Osteocyte (in vitro differentiated cells): ENCODE results near the gene ZBED1. TPM values are rescaled to one million over a fixed set of nuclear protein-coding genes. Genes with fewer than 3 reads are reported as not detected.
"Not testable (repeated sequence)": the region's sequence is repeated elsewhere in the genome, so short reads cannot be mapped to it uniquely, and the experiment has no call there.

Source experiments
- DNase-seq: peaks from one replicate; pipeline ENCODE4 v3.0.0; 2021; ENCODE audit warnings: mixed read lengths; ENCODE audit not compliant: unreplicated experiment; ENCODE audit errors: extremely low spot score
- H3K27ac Mint-ChIP-seq: one replicate; pipeline ENCODE4 v1.8.0; 2021; ENCODE audit warnings: mild to moderate bottlenecking, mixed read lengths; ENCODE audit not compliant: unreplicated experiment
- H3K27me3 Mint-ChIP-seq: one replicate; pipeline ENCODE4 v1.8.0; 2021; ENCODE audit warnings: mixed read lengths; ENCODE audit not compliant: unreplicated experiment
- H3K36me3 Mint-ChIP-seq: one replicate; pipeline ENCODE4 v1.8.0; 2021; ENCODE audit warnings: mixed read lengths; ENCODE audit not compliant: unreplicated experiment
- H3K4me1 Mint-ChIP-seq: one replicate; pipeline ENCODE4 v1.8.0; 2021; ENCODE audit warnings: mixed read lengths; ENCODE audit not compliant: unreplicated experiment
- H3K4me3 Mint-ChIP-seq: one replicate; pipeline ENCODE4 v1.8.0; 2021; ENCODE audit warnings: mild to moderate bottlenecking, moderate library complexity, mixed read lengths; ENCODE audit not compliant: unreplicated experiment
- H3K9me3 Mint-ChIP-seq: one replicate; pipeline ENCODE4 v1.8.0; 2021; ENCODE audit warnings: mixed read lengths; ENCODE audit not compliant: unreplicated experiment
- CTCF ChIP-seq: fragments of 200-600 bp; sonication (generic); IDR thresholded peaks from 2 replicates; pipeline ENCODE4 v1.5.0; 2021; ENCODE audit warnings: antibody characterized with exemption, mild to moderate bottlenecking, moderate library complexity
- total RNA-seq: library from RNA; stranded (reverse); gene quantifications from 2 replicates; pipeline ENCODE4 v1.2.1, GENCODE V29; 2021

ZBED1 gene
- total RNA-seq, 1 donor from 2014 or later, result 56.4 TPM

GRCh38 chrX:2466876-2467656, 33.7 kb downstream of the ZBED1 start:
- H3K9me3 Mint-ChIP-seq, result no peaks in the 10 kb centered on the region
- no peak overlapping the region for H3K27ac Mint-ChIP-seq
- no peak for DNase-seq
- no peak overlapping the region for H3K4me3 Mint-ChIP-seq
- H3K4me1 Mint-ChIP-seq, result peaks cover 8% of the 10 kb centered on the region
- peaks cover 5% of the 10 kb centered on the region for H3K36me3 Mint-ChIP-seq
- no peaks in the 10 kb centered on the region for H3K27me3 Mint-ChIP-seq
- TF ChIP-seq CTCF, result no peak

GRCh38 chrX:2464677-2465166, 36.1 kb downstream of the ZBED1 start:
- Mint-ChIP-seq H3K4me3 (no peak overlapping the region), H3K9me3 (no peaks in the 10 kb centered on the region), H3K36me3 (peaks cover 5% of the 10 kb centered on the region), H3K27me3 (no peaks in the 10 kb centered on the region), H3K27ac (no peak overlapping the region), H3K4me1 (peaks cover 16% of the 10 kb centered on the region)
- no peak for TF ChIP-seq CTCF
- DNase-seq, result no peak

- no peak for DNase-seq
- Mint-ChIP-seq H3K27ac (no peak overlapping the region), H3K36me3 (peaks cover 5% of the 10 kb centered on the region), H3K4me1 (peaks cover 16% of the 10 kb centered on the region), H3K4me3 (no peak overlapping the region), H3K27me3 (no peaks in the 10 kb centered on the region), H3K9me3 (no peaks in the 10 kb centered on the region)
- no peak for TF ChIP-seq CTCF
These were observed 36.7 kb downstream of the ZBED1 start for GRCh38 chrX:2463973-2464676.

- H3K36me3 Mint-ChIP-seq, H3K27me3 Mint-ChIP-seq, H3K27ac Mint-ChIP-seq, H3K9me3 Mint-ChIP-seq, H3K4me3 Mint-ChIP-seq, DNase-seq: not testable (repeated sequence)
- H3K4me1 Mint-ChIP-seq, result peaks cover 16% of the 10 kb centered on the region
These were observed 37.3 kb downstream of the ZBED1 start for GRCh38 chrX:2463481-2463880.

- Mint-ChIP-seq H3K27ac (no peak overlapping the region), H3K9me3 (no peaks in the 10 kb centered on the region), H3K27me3 (no peaks in the 10 kb centered on the region), H3K36me3 (peaks cover 7% of the 10 kb centered on the region), H3K4me3 (no peak overlapping the region), H3K4me1 (peaks cover 16% of the 10 kb centered on the region)
- DNase-seq, result no peak
- TF ChIP-seq CTCF, result no peak
These were observed 38.0 kb downstream of the ZBED1 start for GRCh38 chrX:2462780-2463179.
